ENCODE results near the gene NAALADL1. TPM values are rescaled to one million over a fixed set of nuclear protein-coding genes. Genes with fewer than 3 reads are reported as not detected.

Gene NAALADL1
- total RNA-seq, 2 experiments from 2014 or later = 2.7 to 3.9 TPM

GRCh38 chr11:65058012-65058411 lies 341 bp downstream of the NAALADL1 start:
- BruUV-seq (replicated peaks) = no TSS peak
- CTCF ChIA-PET (ENCODE audit: unreplicated experiment) = interaction anchor here (0.6 kb wide), 1 partner anchor 31 kb away, joined by 3 read pairs; the partner anchor contains the start of gene SNX15
- no peak overlapping the region for H3K4me2 ChIP-seq (ENCODE audit: low read length)

DNA sequence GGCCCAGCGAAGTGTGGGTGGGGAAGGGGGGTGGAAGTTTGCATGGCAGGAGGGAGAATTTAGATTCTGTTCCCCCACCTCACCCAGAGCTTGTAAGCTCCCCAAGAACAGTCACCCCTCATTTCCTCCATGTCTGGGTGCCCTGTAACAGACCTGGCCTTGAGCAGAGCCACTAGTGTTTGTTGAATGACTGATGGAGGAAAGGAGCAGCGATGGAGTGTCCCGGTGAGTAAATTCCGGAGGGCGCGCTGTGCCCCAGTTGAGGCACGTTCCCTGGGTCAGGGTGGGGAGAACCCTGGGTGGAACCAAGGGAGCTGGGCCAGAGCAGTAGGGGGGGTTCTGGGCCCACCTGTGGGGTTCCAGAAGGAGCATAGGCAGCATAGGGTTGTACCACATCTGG lies 827 bp downstream of the NAALADL1 start:
- H3K79me2 ChIP-seq (ENCODE audit: insufficient read depth, low read depth, low read length) = no peaks in the 10 kb centered on the region
- intact Hi-C loops (cut with micrococcal nuclease; ENCODE audit: unreplicated experiment) = no loop called here
- H3K9me2 ChIP-seq (ENCODE audit: insufficient read depth, low read length) = no peaks in the 10 kb centered on the region
- TF ChIP-seq, protein P1, sequence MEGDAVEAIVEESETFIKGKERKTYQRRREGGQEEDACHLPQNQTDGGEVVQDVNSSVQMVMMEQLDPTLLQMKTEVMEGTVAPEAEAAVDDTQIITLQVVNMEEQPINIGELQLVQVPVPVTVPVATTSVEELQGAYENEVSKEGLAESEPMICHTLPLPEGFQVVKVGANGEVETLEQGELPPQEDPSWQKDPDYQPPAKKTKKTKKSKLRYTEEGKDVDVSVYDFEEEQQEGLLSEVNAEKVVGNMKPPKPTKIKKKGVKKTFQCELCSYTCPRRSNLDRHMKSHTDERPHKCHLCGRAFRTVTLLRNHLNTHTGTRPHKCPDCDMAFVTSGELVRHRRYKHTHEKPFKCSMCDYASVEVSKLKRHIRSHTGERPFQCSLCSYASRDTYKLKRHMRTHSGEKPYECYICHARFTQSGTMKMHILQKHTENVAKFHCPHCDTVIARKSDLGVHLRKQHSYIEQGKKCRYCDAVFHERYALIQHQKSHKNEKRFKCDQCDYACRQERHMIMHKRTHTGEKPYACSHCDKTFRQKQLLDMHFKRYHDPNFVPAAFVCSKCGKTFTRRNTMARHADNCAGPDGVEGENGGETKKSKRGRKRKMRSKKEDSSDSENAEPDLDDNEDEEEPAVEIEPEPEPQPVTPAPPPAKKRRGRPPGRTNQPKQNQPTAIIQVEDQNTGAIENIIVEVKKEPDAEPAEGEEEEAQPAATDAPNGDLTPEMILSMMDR (conservative IDR thresholded peaks at IDR 0.05; ENCODE audit: low read length) = no peak
- TF ChIP-seq EZH2phosphoT487 (IDR thresholded peaks at IDR 0.05; ENCODE audit: borderline replicate concordance, low read depth, low read length) = no peak
- CTCF ChIA-PET (ENCODE audit: unreplicated experiment) = no interaction called here
- no peak overlapping the region for H3K4me2 ChIP-seq (ENCODE audit: low read length)
- H3K27ac ChIP-seq (ENCODE audit: low read depth, low read length, poor library complexity, severe bottlenecking) = no peak overlapping the region
- H3K36me3 ChIP-seq (ENCODE audit: insufficient read depth, low read length) = no peaks in the 10 kb centered on the region
- no peak for DNase-seq (ENCODE audit: low spot score)
- BruUV-seq (replicated peaks) = no TSS peak
- POLR2A ChIA-PET = interaction anchor here (0.6 kb wide), 2 partner anchors 24 to 387 kb away, joined by 3 to 4 read pairs; no protein-coding TSS in a partner anchor
- peaks cover 46% of the 10 kb centered on the region for H3K4me1 ChIP-seq (ENCODE audit: insufficient read depth, low read length, poor library complexity, severe bottlenecking)
- no peak overlapping the region for H2AFZ ChIP-seq (ENCODE audit: low read length)
- H3K4me3 ChIP-seq (ENCODE audit: low read depth, low read length, poor library complexity, severe bottlenecking) = no peak overlapping the region
- H3K9me3 ChIP-seq (ENCODE audit: low read length) = no peaks in the 10 kb centered on the region
- no peaks in the 10 kb centered on the region for H4K20me1 ChIP-seq (ENCODE audit: insufficient read depth, low read length)

More at GRCh38 chr11:65058012-65058411, 341 bp downstream of the NAALADL1 start:
- no peak overlapping the region for H2AFZ ChIP-seq (ENCODE audit: low read length)
- no peaks in the 10 kb centered on the region for H4K20me1 ChIP-seq (ENCODE audit: insufficient read depth, low read length)
- POLR2A ChIA-PET = interaction anchor here (0.6 kb wide), 1 partner anchor 24 kb away, joined by 4 read pairs; no protein-coding TSS in a partner anchor
- H3K27ac ChIP-seq (ENCODE audit: low read depth, low read length, poor library complexity, severe bottlenecking) = no peak overlapping the region
- intact Hi-C loops (cut with micrococcal nuclease; ENCODE audit: unreplicated experiment) = no loop called here
- TF ChIP-seq EZH2phosphoT487 (IDR thresholded peaks at IDR 0.05; ENCODE audit: borderline replicate concordance, low read depth, low read length) = no peak
- TF ChIP-seq, protein P1 (conservative IDR thresholded peaks at IDR 0.05; ENCODE audit: low read length) = no peak
- H3K79me2 ChIP-seq (ENCODE audit: insufficient read depth, low read depth, low read length) = no peaks in the 10 kb centered on the region
- no peaks in the 10 kb centered on the region for H3K9me3 ChIP-seq (ENCODE audit: low read length)
- H3K4me3 ChIP-seq (ENCODE audit: low read depth, low read length, poor library complexity, severe bottlenecking) = no peak overlapping the region
- peaks cover 44% of the 10 kb centered on the region for H3K4me1 ChIP-seq (ENCODE audit: insufficient read depth, low read length, poor library complexity, severe bottlenecking)
- no peaks in the 10 kb centered on the region for H3K9me2 ChIP-seq (ENCODE audit: insufficient read depth, low read length)
- DNase-seq (ENCODE audit: low spot score) = no peak
- H3K36me3 ChIP-seq (ENCODE audit: insufficient read depth, low read length) = no peaks in the 10 kb centered on the region

GRCh38 chr11:65056999-65057398 lies 1.4 kb downstream of the NAALADL1 start:
- Histone ChIP-seq H3K27ac (ENCODE audit: low read depth, low read length, poor library complexity, severe bottlenecking) (no peak overlapping the region), H3K9me3 (ENCODE audit: low read length) (no peaks in the 10 kb centered on the region), H3K36me3 (ENCODE audit: insufficient read depth, low read length) (no peaks in the 10 kb centered on the region), H2AFZ (ENCODE audit: low read length) (no peak overlapping the region), H3K4me1 (ENCODE audit: insufficient read depth, low read length, poor library complexity, severe bottlenecking) (peaks cover 46% of the 10 kb centered on the region), H3K4me3 (ENCODE audit: low read depth, low read length, poor library complexity, severe bottlenecking) (no peak overlapping the region), H3K79me2 (ENCODE audit: insufficient read depth, low read depth, low read length) (no peaks in the 10 kb centered on the region), H4K20me1 (ENCODE audit: insufficient read depth, low read length) (no peaks in the 10 kb centered on the region), H3K9me2 (ENCODE audit: insufficient read depth, low read length) (no peaks in the 10 kb centered on the region), H3K4me2 (ENCODE audit: low read length) (no peak overlapping the region)
- TF ChIP-seq, protein P1 (conservative IDR thresholded peaks at IDR 0.05; ENCODE audit: low read length) = no peak
- TF ChIP-seq EZH2phosphoT487 (IDR thresholded peaks at IDR 0.05; ENCODE audit: borderline replicate concordance, low read depth, low read length) = no peak
- DNase-seq (ENCODE audit: low spot score) = no peak
- ChIA-PET CTCF (ENCODE audit: unreplicated experiment) (no interaction called here), POLR2A (interaction anchor here (0.6 kb wide), 1 partner anchor 387 kb away, joined by 3 read pairs; no protein-coding TSS in a partner anchor)
- BruUV-seq (replicated peaks) = no TSS peak
- intact Hi-C loops (cut with micrococcal nuclease; ENCODE audit: unreplicated experiment) = no loop called here
